H1 (cell line): ENCODE measurements around the gene EEIG2. TPM values are rescaled to one million over a fixed set of nuclear protein-coding genes. Genes with fewer than 3 reads are reported as not detected.

Experiments
- CTCF ChIA-PET: fragments of 300-600 bp; sonication (Branson Sonifier 250); formaldehyde crosslinking; loops from one replicate; lab custom pipeline; 2021; ENCODE audit not compliant: partially characterized antibody; lab: Charles Lee
- POLR2A ChIA-PET: fragments of 300-600 bp; sonication (Branson Sonifier 250); formaldehyde crosslinking; loops from one replicate; lab custom pipeline; 2021; ENCODE audit warnings: inconsistent platforms; ENCODE audit not compliant: partially characterized antibody; lab: Charles Lee
- DNase-seq, 2 experiments: peaks; one replicate each; pipeline versions ENCODE4 v3.0.0 to v3.0.0-alpha.2; 2010 to 2022; ENCODE audit warnings: low spot score in 2 of 2, low read depth in 1 of 2, mixed read lengths in 1 of 2
- FAIRE-seq: peaks from 2 replicates; lab custom pipeline; 2011; peaks lifted over from hg19 to GRCh38; lab: Jason Lieb, UNC
- H2AFZ ChIP-seq: 2 replicates; pipeline ENCODE4 v1.8.1; 2012; ENCODE audit warnings: low read length, inconsistent platforms
- H2AK5ac ChIP-seq: 2 replicates; pipeline ENCODE4 v1.6.1; 2013; ENCODE audit warnings: low read depth, low read length
- H2BK120ac ChIP-seq: replicated peaks from 2 replicates; pipeline ENCODE3; 2013; ENCODE audit warnings: low read depth, low read length, inconsistent platforms
- H2BK12ac ChIP-seq: 2 replicates; pipeline ENCODE4 v1.6.1; 2013; ENCODE audit warnings: low read depth, low read length
- H2BK15ac ChIP-seq: 2 replicates; pipeline ENCODE4 v1.6.1; 2013; ENCODE audit warnings: low read length
- H2BK20ac ChIP-seq: 2 replicates; pipeline ENCODE4 v1.6.1; 2013; ENCODE audit warnings: low read length
- H2BK5ac ChIP-seq: 2 replicates; pipeline ENCODE4 v1.6.1; 2013; ENCODE audit warnings: low read depth, low read length
- H3K14ac ChIP-seq: 2 replicates; pipeline ENCODE4 v1.6.1; 2013; ENCODE audit warnings: inconsistent platforms; ENCODE audit not compliant: insufficient read length
- H3K18ac ChIP-seq: 2 replicates; pipeline ENCODE4 v1.6.1; 2013; ENCODE audit warnings: low read length; ENCODE audit errors: extremely low read depth
- H3K23ac ChIP-seq: 2 replicates; pipeline ENCODE4 v1.6.1; 2013; ENCODE audit warnings: inconsistent platforms; ENCODE audit not compliant: insufficient read length
- H3K23me2 ChIP-seq: 2 replicates; pipeline ENCODE4 v1.6.1; 2013; ENCODE audit warnings: low read depth, low read length
- H3K27ac ChIP-seq: 2 replicates; pipeline ENCODE4 v1.6.1; 2011; ENCODE audit warnings: low read depth, low read length, inconsistent platforms
- H3K27me3 ChIP-seq, 4 experiments: replicated peaks in 1 of 4; 1 replicate in 1 of 4; 2 replicates in 3 of 4; pipeline versions ENCODE4 v1.6.1 to v1.8.1; 2011 to 2013; ENCODE audit warnings: low read length in 3 of 4, mild to moderate bottlenecking in 3 of 4, inconsistent platforms in 2 of 4, mixed read lengths in 2 of 4, moderate library complexity in 1 of 4; ENCODE audit not compliant: control insufficient read depth in 3 of 4, insufficient read depth in 3 of 4; ENCODE audit errors: extremely low read depth in 1 of 4
- H3K36me3 ChIP-seq, 4 experiments: 2 replicates each; pipeline versions ENCODE4 v1.6.1 to v1.8.1; 2011 to 2013; ENCODE audit warnings: mild to moderate bottlenecking in 4 of 4, low read length in 3 of 4, moderate library complexity in 2 of 4, control low read depth in 1 of 4, inconsistent platforms in 1 of 4; ENCODE audit not compliant: insufficient read depth in 4 of 4, control insufficient read depth in 2 of 4
- H3K4ac ChIP-seq: replicated peaks from 2 replicates; pipeline ENCODE3; 2013; ENCODE audit warnings: low read length, low read depth, mixed read lengths, inconsistent platforms; ENCODE audit not compliant: insufficient read length
- H3K4me1 ChIP-seq, 4 experiments: replicated peaks in 1 of 4; 1 replicate in 1 of 4; 2 replicates in 3 of 4; pipeline versions ENCODE4 v1.6.1 to v1.8.1; 2011 to 2013; ENCODE audit warnings: low read length in 3 of 4, inconsistent platforms in 2 of 4, mixed read lengths in 1 of 4; ENCODE audit not compliant: insufficient read depth in 4 of 4, control insufficient read depth in 3 of 4
- H3K4me2 ChIP-seq, 2 experiments: 2 replicates each; pipeline versions ENCODE4 v1.6.1 to v1.8.1; 2011 to 2013; ENCODE audit warnings: low read depth in 2 of 2, low read length in 2 of 2, control low read depth in 1 of 2, inconsistent platforms in 1 of 2, mild to moderate bottlenecking in 1 of 2; ENCODE audit not compliant: insufficient read depth in 1 of 2
- H3K4me3 ChIP-seq, 4 experiments: fragments of 200-600, 300-600 bp in 1 of 4; sonication (generic), shearing (Covaris generic), sonication (Bioruptor Twin) in 1 of 4; 2 replicates each; pipeline versions ENCODE4 v1.5.1 to v1.8.1; 2011 to 2016; ENCODE audit warnings: low read length in 4 of 4, low read depth in 3 of 4, control low read depth in 2 of 4, inconsistent platforms in 2 of 4, mild to moderate bottlenecking in 2 of 4, mixed read lengths in 1 of 4, moderate library complexity in 1 of 4; ENCODE audit not compliant: insufficient read depth in 2 of 4; ENCODE audit errors: extremely low read depth in 1 of 4
- H3K56ac ChIP-seq: replicated peaks from 2 replicates; pipeline ENCODE3; 2013; ENCODE audit warnings: low read depth, mild to moderate bottlenecking, mixed read lengths, low read length, inconsistent platforms; ENCODE audit not compliant: insufficient read length
- H3K79me1 ChIP-seq: 2 replicates; pipeline ENCODE4 v1.6.1; 2013; ENCODE audit warnings: low read depth, low read length, control low read depth
- H3K79me2 ChIP-seq, 2 experiments: 2 replicates each; pipeline versions ENCODE4 v1.6.1 to v1.8.1; 2012 to 2013; ENCODE audit warnings: low read length in 2 of 2, mild to moderate bottlenecking in 2 of 2, inconsistent platforms in 1 of 2; ENCODE audit not compliant: insufficient read depth in 2 of 2, control insufficient read depth in 1 of 2
- H3K9ac ChIP-seq, 4 experiments: replicated peaks in 1 of 4; 1 replicate in 1 of 4; 2 replicates in 3 of 4; pipeline versions ENCODE4 v1.6.1 to v1.8.1; 2011 to 2013; ENCODE audit warnings: low read depth in 3 of 4, low read length in 3 of 4, control low read depth in 2 of 4, mild to moderate bottlenecking in 2 of 4, moderate library complexity in 2 of 4, inconsistent platforms in 1 of 4; ENCODE audit errors: extremely low read depth in 1 of 4
- H3K9me3 ChIP-seq, 2 experiments: 2 replicates each; pipeline versions ENCODE4 v1.6.1 to v1.8.1; 2012 to 2013; ENCODE audit warnings: mild to moderate bottlenecking in 2 of 2, moderate library complexity in 2 of 2, control low read depth in 1 of 2, inconsistent platforms in 1 of 2, low read depth in 1 of 2, low read length in 1 of 2, mixed read lengths in 1 of 2; ENCODE audit not compliant: insufficient read depth in 2 of 2
- H4K20me1 ChIP-seq, 2 experiments: replicated peaks in 1 of 2; 2 replicates each; pipeline versions ENCODE3 to v1.8.1; 2011 to 2013; ENCODE audit warnings: inconsistent platforms in 2 of 2, low read length in 2 of 2, mild to moderate bottlenecking in 1 of 2; ENCODE audit not compliant: insufficient read depth in 2 of 2, control insufficient read depth in 1 of 2
- H4K5ac ChIP-seq: 2 replicates; pipeline ENCODE4 v1.6.1; 2013; ENCODE audit warnings: low read length, low read depth, mixed read lengths, inconsistent platforms; ENCODE audit not compliant: insufficient read length
- H4K8ac ChIP-seq: 2 replicates; pipeline ENCODE4 v1.8.0; 2013; ENCODE audit warnings: mild to moderate bottlenecking, moderate library complexity, low read length, inconsistent platforms; ENCODE audit not compliant: insufficient read depth; ENCODE audit errors: extremely low read depth
- H4K91ac ChIP-seq: replicated peaks from 2 replicates; pipeline ENCODE3; 2013; ENCODE audit warnings: low read length, mixed read lengths, inconsistent platforms; ENCODE audit not compliant: insufficient read length
- CBX8 ChIP-seq: fragments of 300-800, 300-1000 bp; sonication (generic); IDR thresholded peaks from 2 replicates; pipeline ENCODE4 v1.7.1; 2016; ENCODE audit warnings: low read depth, low read length, borderline replicate concordance
- CTCF ChIP-seq, 3 experiments: IDR thresholded peaks; 1 replicate in 2 of 3; 2 replicates in 1 of 3; pipeline versions ENCODE4 v1.5.1 to v1.6.1; 2011; ENCODE audit warnings: low read length in 3 of 3, mild to moderate bottlenecking in 3 of 3, inconsistent platforms in 2 of 3, low read depth in 1 of 3, moderate library complexity in 1 of 3; ENCODE audit not compliant: insufficient read depth in 1 of 3; ENCODE audit errors: control extremely low read depth in 1 of 3
- MAX ChIP-seq: IDR thresholded peaks from 2 replicates; pipeline ENCODE4 v1.6.1; 2012; ENCODE audit warnings: inconsistent platforms
- RAD21 ChIP-seq, 2 experiments: IDR thresholded peaks in 1 of 2; conservative IDR thresholded peaks in 1 of 2; 2 replicates each; pipeline ENCODE4 v1.6.1; 2011; ENCODE audit warnings: low read depth in 2 of 2, low read length in 2 of 2, improper control_type of control experiment in 1 of 2, inconsistent platforms in 1 of 2, mild to moderate bottlenecking in 1 of 2, moderate library complexity in 1 of 2
- RFX5 ChIP-seq: IDR thresholded peaks from 2 replicates; pipeline ENCODE4 v1.6.1; 2011; ENCODE audit warnings: low read depth, low read length, improper control_type of control experiment, borderline replicate concordance
- polyA plus RNA-seq, 7 experiments: library from polyadenylated mRNA; depleted of rRNA in 3 of 7; stranded (reverse) in 5 of 7; unstranded in 2 of 7; fragments of >200 nt in 5 of 7; fragments of 200-250 nt in 2 of 7; gene quantifications; 1 replicate in 5 of 7; 2 replicates in 1 of 7; 4 replicates in 1 of 7; pipeline versions ENCODE4 v1.2.1 to v1.2.3, GENCODE V29; 2011 to 2013; ENCODE audit warnings: missing spikeins in 2 of 7, mixed read lengths in 2 of 7
- total RNA-seq: library from RNA; stranded (reverse); fragmentation: NEBNext Ultra II Directional; extraction: Animal tissue kit (Norgen Biotek cat#: 25700); gene quantifications from 2 replicates; pipeline ENCODE4 v1.2.1, GENCODE V29; 2021

Gene EEIG2
- total and polyA plus RNA-seq, 2 of the 8 experiments (the other 6 are each of a cell fraction or from before 2014, with no cell fraction given): 6.1 to 20.1 TPM

- CTCF ChIA-PET: interaction anchor here (0.7 to 3.2 kb wide), 14 partner anchors 8 to 259 kb away, joined by 3 to 25 read pairs (median 4); partner anchors contain the start of gene EEIG2
- no peak overlapping the region for H3K4me3 ChIP-seq
- H3K4me2 ChIP-seq: no peak overlapping the region
- no peak overlapping the region for H3K14ac ChIP-seq
- peaks cover 0 to 58% of the 10 kb centered on the region in 2 experiments; a peak in 2 of 4 replicates for H3K79me2 ChIP-seq
- peak; percentile 84 for FAIRE-seq
- no peak overlapping the region for H2BK5ac ChIP-seq
- peaks cover 7% of the 10 kb centered on the region for H3K79me1 ChIP-seq
- H3K9me3 ChIP-seq: no peaks in the 10 kb centered on the region
- H3K4me1 ChIP-seq: no peaks in the 10 kb centered on the region
- no peaks in the 10 kb centered on the region for H3K27me3 ChIP-seq
- no peak overlapping the region for H2BK120ac ChIP-seq
- H4K91ac ChIP-seq: no peak overlapping the region
- no peak overlapping the region for H3K23ac ChIP-seq
- H3K36me3 ChIP-seq: no peaks in the 10 kb centered on the region
- H2AFZ ChIP-seq: no peak overlapping the region
- TF ChIP-seq CBX8 (no peak), MAX (0 out of 2 replicates have a peak, but pooled peaks have one; percentile 18), RAD21 (IDR thresholded peaks at IDR 0.05 in 1 of 2, conservative IDR thresholded peaks at IDR 0.05 in 1 of 2; ENCODE audit: low read depth in 2 of 2, low read length in 2 of 2) (peak; percentile 62 to 68), CTCF (IDR thresholded peaks at IDR 0.05; ENCODE audit: control extremely low read depth in 1 of 3, insufficient read depth in 1 of 3, low read depth in 1 of 3, low read length in 3 of 3) (peak; percentile 7 to 76 (median 57)), RFX5 (no peak)
- H3K27ac ChIP-seq: no peak overlapping the region
- no peak overlapping the region for H2AK5ac ChIP-seq
- DNase-seq: no peak
- H4K5ac ChIP-seq: no peak overlapping the region
- no peak overlapping the region for H3K4ac ChIP-seq
- no peaks in the 10 kb centered on the region; the same call in 1 of the 2 replicates for H3K23me2 ChIP-seq
- H4K8ac ChIP-seq: no peak overlapping the region
- no peak overlapping the region; a peak in 1 of 7 replicates for H3K9ac ChIP-seq
- no peak overlapping the region for H2BK20ac ChIP-seq
- no peak overlapping the region for H2BK15ac ChIP-seq
- H2BK12ac ChIP-seq: no peak overlapping the region
- peaks cover 5 to 7% of the 10 kb centered on the region in 2 experiments for H4K20me1 ChIP-seq
- no peak overlapping the region for H3K56ac ChIP-seq
- POLR2A ChIA-PET: interaction anchor here (0.9 kb wide), 1 partner anchor 91 kb away, joined by 4 read pairs; the partner anchor contains the start of gene HENMT1
- H3K18ac ChIP-seq: no peak overlapping the region
Observed at GRCh38 chr1:108570128-108570527, 10.2 kb downstream of the EEIG2 start.
